HepG2 (cell line): ENCODE results near the gene RTN4RL2. TPM values are rescaled to one million over a fixed set of nuclear protein-coding genes. Genes with fewer than 3 reads are reported as not detected.

ENCODE experiments used
- DNMT3B ChIP-seq: conservative IDR thresholded peaks from 2 replicates; pipeline ENCODE4 v1.6.1; 2016; ENCODE audit warnings: missing biosample characterization, control low read depth
- ETV6 ChIP-seq: sonication (generic); formaldehyde crosslinking; conservative IDR thresholded peaks from 2 replicates; pipeline ENCODE4 v1.4.0; 2020; ENCODE audit warnings: missing genetic modification reagents
- FOXA1 ChIP-seq, 2 experiments: fragments of 450-650 bp in 1 of 2; sonication (generic) in 1 of 2; formaldehyde crosslinking in 1 of 2; IDR thresholded peaks; 2 replicates each; pipeline versions ENCODE4 v1.4.0 to v1.6.1; 2016 to 2020; ENCODE audit warnings: missing genetic modification reagents in 1 of 2
- FOXJ3 ChIP-seq: sonication (generic); formaldehyde crosslinking; IDR thresholded peaks from 2 replicates; pipeline ENCODE4 v1.4.0; 2020; ENCODE audit warnings: missing genetic modification reagents, mild to moderate bottlenecking, borderline replicate concordance
- GTF3A ChIP-seq: sonication (generic); formaldehyde crosslinking; conservative IDR thresholded peaks from 2 replicates; pipeline ENCODE4 v1.4.0; 2020; ENCODE audit warnings: mild to moderate bottlenecking, missing genetic modification reagents
- HDAC6 ChIP-seq: fragments of 200-600 bp; sonication (generic); IDR thresholded peaks from 2 replicates; pipeline ENCODE4 v1.7.0; 2017; ENCODE audit warnings: mild to moderate bottlenecking, antibody characterized with exemption, low read length, low read depth
- HNRNPK ChIP-seq: fragments of 200-400 bp; formaldehyde crosslinking; IDR thresholded peaks from 2 replicates; pipeline ENCODE4 v1.6.1; 2018; ENCODE audit warnings: low read length, low read depth, moderate library complexity, mild to moderate bottlenecking; ENCODE audit not compliant: poor library complexity, severe bottlenecking
- NR2F6 ChIP-seq, 2 experiments: IDR thresholded peaks; 2 replicates each; pipeline ENCODE4 v1.6.1; 2016; ENCODE audit warnings: antibody characterized with exemption in 1 of 2, mild to moderate bottlenecking in 1 of 2
- SP5 ChIP-seq: IDR thresholded peaks from 2 replicates; pipeline ENCODE4 v1.6.1; 2016; ENCODE audit warnings: low read depth, borderline replicate concordance
- SRF ChIP-seq: IDR thresholded peaks from 2 replicates; pipeline ENCODE4 v1.6.1; 2011; ENCODE audit warnings: mild to moderate bottlenecking, low read depth, low read length, moderate library complexity
- THAP8 ChIP-seq: sonication (generic); formaldehyde crosslinking; IDR thresholded peaks from 2 replicates; pipeline ENCODE4 v1.5.1; 2020; ENCODE audit warnings: missing genetic modification reagents, mild to moderate bottlenecking, borderline replicate concordance
- YY1 ChIP-seq: IDR thresholded peaks from 2 replicates; pipeline ENCODE4 v1.6.1; 2011; ENCODE audit warnings: low read length, low read depth, moderate library complexity, mild to moderate bottlenecking; ENCODE audit not compliant: insufficient read depth, insufficient replicate concordance
- ZHX2 ChIP-seq, 2 experiments: sonication (generic) in 1 of 2; formaldehyde crosslinking in 1 of 2; IDR thresholded peaks; 2 replicates each; pipeline versions ENCODE4 v1.6.1 to v1.9.0; 2014 to 2022; ENCODE audit warnings: antibody characterized with exemption in 1 of 2, borderline replicate concordance in 1 of 2, inconsistent platforms in 1 of 2, low read depth in 1 of 2, missing genetic modification reagents in 1 of 2
- ZNF251 ChIP-seq: sonication (generic); formaldehyde crosslinking; IDR thresholded peaks from 2 replicates; pipeline ENCODE4 v1.9.0; 2021; ENCODE audit warnings: mild to moderate bottlenecking, missing genetic modification reagents
- ZNF367 ChIP-seq: sonication (generic); formaldehyde crosslinking; IDR thresholded peaks from 2 replicates; pipeline ENCODE4 v1.4.0; 2020; ENCODE audit warnings: missing genetic modification reagents, borderline replicate concordance
- ZNF549 ChIP-seq: sonication (generic); formaldehyde crosslinking; IDR thresholded peaks from 2 replicates; pipeline ENCODE4 v1.5.0; 2020; ENCODE audit warnings: missing genetic modification reagents
- ZNF574 ChIP-seq: sonication (generic); formaldehyde crosslinking; IDR thresholded peaks from 2 replicates; pipeline ENCODE4 v1.4.0; 2020; ENCODE audit warnings: missing genetic modification reagents
- ZNF615 ChIP-seq: sonication (generic); formaldehyde crosslinking; IDR thresholded peaks from 2 replicates; pipeline ENCODE4 v1.5.0; 2020; ENCODE audit warnings: mild to moderate bottlenecking, missing genetic modification reagents, borderline replicate concordance
- ZNF776 ChIP-seq: sonication (generic); formaldehyde crosslinking; IDR thresholded peaks from 2 replicates; pipeline ENCODE4 v1.4.0; 2020; ENCODE audit warnings: mild to moderate bottlenecking, missing genetic modification reagents
- polyA plus RNA-seq, 8 experiments: library from polyadenylated mRNA; depleted of rRNA in 3 of 8; stranded (reverse) in 7 of 8; unstranded in 1 of 8; fragments of >200 nt; fragmentation: Illumina TruSeq in 4 of 8; extraction: Trizol in 4 of 8; gene quantifications; 2 replicates each; pipeline versions ENCODE4 v1.2.1 to v1.2.3, GENCODE V29; 2011 to 2016; ENCODE audit warnings: low read depth in 4 of 8, missing spikeins in 1 of 8, mixed read lengths in 1 of 8; ENCODE audit not compliant: insufficient read depth in 1 of 8
- total RNA-seq, 5 experiments: library from RNA; depleted of rRNA; stranded (reverse); fragments of >200 nt; fragmentation: Illumina TruSeq; extraction: Trizol; gene quantifications; 2 replicates each; pipeline ENCODE4 v1.2.3, GENCODE V29; 2016; ENCODE audit warnings: low read depth in 1 of 5

Gene RTN4RL2
- total and polyA plus RNA-seq, 2 of the 13 experiments (the other 11 are each of a cell fraction or from before 2014, with no cell fraction given) = 1.3 to 4.3 TPM

GRCh38 chr11:57515332-57516060 lies 55.2 kb downstream of the RTN4RL2 start, which contains the start of gene SLC43A1 (continued):
- TF ChIP-seq HNRNPK (peak; percentile 36), ZNF549 (CRISPR knock-in tag) (no peak), ZNF574 (CRISPR knock-in tag) (peak; percentile 71), NR2F6 (IDR thresholded peaks at IDR 0.05) (no peak; the same call in 1 of the 2 replicates), NR2F6 (CRISPR knock-in tag; IDR thresholded peaks at IDR 0.05) (no peak), GTF3A (no peak), ZNF251 (CRISPR knock-in tag) (no peak), ZNF367 (CRISPR knock-in tag) (no peak), SRF (no peak), FOXJ3 (CRISPR knock-in tag) (peak; percentile 43; the same call in 1 of the 2 replicates), ETV6 (CRISPR knock-in tag) (no peak), FOXA1 (IDR thresholded peaks at IDR 0.05) (no peak), FOXA1 (CRISPR knock-in tag; IDR thresholded peaks at IDR 0.05) (peak; percentile 34; the same call in 1 of the 2 replicates), DNMT3B (0 out of 2 replicates have a peak, but pooled peaks have one; percentile 44), ZHX2 (IDR thresholded peaks at IDR 0.05; ENCODE audit: low read depth) (no peak), ZHX2 (CRISPR knock-in tag; IDR thresholded peaks at IDR 0.05; ENCODE audit: borderline replicate concordance) (no peak), ZNF615 (CRISPR knock-in tag) (no peak), ZNF776 (peak; percentile 95), THAP8 (CRISPR knock-in tag) (no peak), HDAC6 (no peak), SP5 (peak; percentile 68; the same call in 1 of the 2 replicates), YY1 (no peak)
